ENCODE measurements around the gene KLRC3.
"Not testable (repeated sequence)": the region's sequence is repeated elsewhere in the genome, so short reads cannot be mapped to it uniquely, and the experiment has no call there.

The KLRC3 gene

GRCh38 chr12:10400829-10401228 lies 19.6 kb downstream of the KLRC3 start:
- DNase-seq (ENCODE audit: low spot score), result no peak

- DNase-seq (ENCODE audit: low spot score), result no peak
Observed at GRCh38 chr12:10398168-10398567, 22.2 kb downstream of the KLRC3 start.

GRCh38 chr12:10397296-10397695 lies 23.1 kb downstream of the KLRC3 start:
- no peak for DNase-seq (ENCODE audit: low spot score)

- DNase-seq (ENCODE audit: low spot score), result not testable (repeated sequence)
Observed at GRCh38 chr12:10396176-10396575, 24.2 kb downstream of the KLRC3 start.

GRCh38 chr12:10395390-10395998 lies 24.9 kb downstream of the KLRC3 start:
- peak; percentile 75 for DNase-seq (ENCODE audit: low spot score)

GRCh38 chr12:10394531-10395152 lies 25.8 kb downstream of the KLRC3 start:
- DNase-seq (ENCODE audit: low spot score), result not testable (repeated sequence)

- DNase-seq (ENCODE audit: low spot score), result no peak
Observed at GRCh38 chr12:10393291-10393690, 27.1 kb downstream of the KLRC3 start.

- peak; percentile 26 for DNase-seq (ENCODE audit: low spot score)
Observed at GRCh38 chr12:10392394-10392930, 27.9 kb downstream of the KLRC3 start.

GRCh38 chr12:10390991-10391390 lies 29.4 kb downstream of the KLRC3 start:
- not testable (repeated sequence) for DNase-seq (ENCODE audit: low spot score)

- DNase-seq (ENCODE audit: low spot score), result no peak
Observed at GRCh38 chr12:10389904-10390303, 30.5 kb downstream of the KLRC3 start, which contains the start of gene KLRK1. TSS of gene KLRK1 (minus strand) at chr12:10390041. CDS start at chr12:10388810, 1,231 bp downstream.

- DNase-seq (ENCODE audit: low spot score), result no peak
Observed at GRCh38 chr12:10388624-10389413, 31.6 kb downstream of the KLRC3 start.

GRCh38 chr12:10387498-10387897 lies 32.9 kb downstream of the KLRC3 start:
- DNase-seq (ENCODE audit: low spot score), result not testable (repeated sequence)

- DNase-seq (ENCODE audit: low spot score), result no peak
Observed at GRCh38 chr12:10386857-10387256, 33.5 kb downstream of the KLRC3 start.

- DNase-seq (ENCODE audit: low spot score), result peak; percentile 92
Observed at GRCh38 chr12:10385166-10385613, 35.2 kb downstream of the KLRC3 start.

- DNase-seq (ENCODE audit: low spot score), result no peak
Observed at GRCh38 chr12:10384191-10384590, 36.2 kb downstream of the KLRC3 start.

- no peak for DNase-seq (ENCODE audit: low spot score)
Observed at GRCh38 chr12:10381928-10382628, 38.3 kb downstream of the KLRC3 start.

GRCh38 chr12:10378737-10379136 lies 41.7 kb downstream of the KLRC3 start:
- not testable (repeated sequence) for DNase-seq (ENCODE audit: low spot score)

GRCh38 chr12:10374624-10375018 lies 45.8 kb downstream of the KLRC3 start:
- no peak for DNase-seq (ENCODE audit: low spot score)

- no peak for DNase-seq (ENCODE audit: low spot score)
Observed at GRCh38 chr12:10372559-10372958, 47.8 kb downstream of the KLRC3 start.

GRCh38 chr12:10371893-10372535 lies 48.4 kb downstream of the KLRC3 start:
- not testable (repeated sequence) for DNase-seq (ENCODE audit: low spot score)

All from kidney tubule cell (primary cell).